OCI-LY7 (cell line): ENCODE data around the gene PLD4. TPM values are rescaled to one million over a fixed set of nuclear protein-coding genes. Genes with fewer than 3 reads are reported as not detected.

Experiments
- BruUV-seq: library from RNA; stranded (reverse); fragments of 400-500 nt; replicated peaks from 2 replicates; lab custom pipeline; 2021; lab: Mats Ljungman, UMichigan
- CTCF ChIA-PET: fragments of 300-600 bp; sonication (Branson Sonifier 250); formaldehyde crosslinking; loops from one replicate; lab custom pipeline; 2022; ENCODE audit warnings: antibody characterized with exemption; ENCODE audit not compliant: unreplicated experiment; lab: Charles Lee
- POLR2A ChIA-PET: fragments of 300-600 bp; sonication (Branson Sonifier 250); formaldehyde crosslinking; loops from one replicate; lab custom pipeline; 2022; ENCODE audit warnings: antibody characterized with exemption; lab: Charles Lee
- DNase-seq: peaks from one replicate; pipeline ENCODE4 v3.0.0-alpha.2; 2015; ENCODE audit warnings: low spot score
- H2AFZ ChIP-seq: fragments of 200-600 bp; sonication (generic), shearing (Covaris generic); 2 replicates; pipeline ENCODE4 v1.6.1; 2014; ENCODE audit warnings: mild to moderate bottlenecking, antibody characterized with exemption, low read length, moderate library complexity
- H3K27ac ChIP-seq: fragments of 200-600 bp; sonication (generic); 2 replicates; pipeline ENCODE4 v1.5.1; 2014; ENCODE audit warnings: mixed run types, low read depth, mild to moderate bottlenecking, moderate library complexity, low read length, inconsistent platforms; ENCODE audit not compliant: poor library complexity, severe bottlenecking
- H3K36me3 ChIP-seq: fragments of 200-600 bp; sonication (generic); 2 replicates; pipeline ENCODE4 v1.6.1; 2014; ENCODE audit warnings: mild to moderate bottlenecking, antibody characterized with exemption, low read length, moderate library complexity, mixed read lengths; ENCODE audit not compliant: insufficient read depth
- H3K4me1 ChIP-seq: fragments of 200-600 bp; sonication (generic); 2 replicates; pipeline ENCODE4 v1.5.1; 2014; ENCODE audit warnings: mild to moderate bottlenecking, low read length; ENCODE audit not compliant: insufficient read depth, poor library complexity, severe bottlenecking
- H3K4me2 ChIP-seq: fragments of 200-600 bp; sonication (generic); 2 replicates; pipeline ENCODE4 v1.6.1; 2014; ENCODE audit warnings: mild to moderate bottlenecking, low read length
- H3K4me3 ChIP-seq: fragments of 200-600 bp; sonication (generic); 2 replicates; pipeline ENCODE4 v1.5.1; 2014; ENCODE audit warnings: mild to moderate bottlenecking, low read depth, low read length; ENCODE audit not compliant: poor library complexity, severe bottlenecking
- H3K79me2 ChIP-seq: fragments of 200-600 bp; sonication (generic); 2 replicates; pipeline ENCODE4 v1.6.1; 2016; ENCODE audit warnings: low read depth, mild to moderate bottlenecking, low read length, moderate library complexity, mixed read lengths; ENCODE audit not compliant: insufficient read depth
- H3K9me2 ChIP-seq: fragments of 200-600 bp; sonication (generic); 2 replicates; pipeline ENCODE4 v1.6.1; 2016; ENCODE audit warnings: mild to moderate bottlenecking, low read length, mixed read lengths; ENCODE audit not compliant: insufficient read depth
- H3K9me3 ChIP-seq: fragments of 200-600 bp; sonication (generic); 2 replicates; pipeline ENCODE4 v1.6.1; 2014; ENCODE audit warnings: mild to moderate bottlenecking, mixed run types, low read length, mixed read lengths
- H4K20me1 ChIP-seq: fragments of 200-600 bp; sonication (generic); 2 replicates; pipeline ENCODE4 v1.6.1; 2014; ENCODE audit warnings: mild to moderate bottlenecking, antibody characterized with exemption, low read length, moderate library complexity, mixed read lengths; ENCODE audit not compliant: insufficient read depth
- CTCF ChIP-seq: fragments of 200-600 bp; sonication (generic); conservative IDR thresholded peaks from 2 replicates; pipeline ENCODE4 v1.5.1; 2014; ENCODE audit warnings: mild to moderate bottlenecking, antibody characterized with exemption, low read length, moderate library complexity, mixed read lengths
- EZH2phosphoT487 ChIP-seq: fragments of 200-600 bp; sonication (generic); IDR thresholded peaks from 2 replicates; pipeline ENCODE4 v1.6.1; 2018; ENCODE audit warnings: low read depth, borderline replicate concordance, mild to moderate bottlenecking, mixed run types, antibody characterized with exemption, low read length, moderate library complexity, mixed read lengths
- intact Hi-C: fragments of 100-400 bp; cut with micrococcal nuclease; formaldehyde crosslinking; loops from one replicate; pipeline ENCODE4 v1.10.0; 2022; ENCODE audit not compliant: unreplicated experiment
- total RNA-seq, 2 experiments: library from RNA; depleted of rRNA in 1 of 2; stranded (reverse); fragments of >200 nt in 1 of 2; shearing (Covaris generic) in 1 of 2; gene quantifications; 2 replicates each; pipeline ENCODE4 v1.2.3, GENCODE V29; 2014 to 2022

The PLD4 gene
- total RNA-seq, 2 experiments from 2014 or later, result 0.66 to 5.1 TPM

- Histone ChIP-seq H4K20me1 (no peaks in the 10 kb centered on the region), H3K36me3 (no peaks in the 10 kb centered on the region), H3K9me2 (no peaks in the 10 kb centered on the region), H3K4me1 (peaks cover 4% of the 10 kb centered on the region), H3K9me3 (no peaks in the 10 kb centered on the region), H3K27ac (no peak overlapping the region), H3K4me3 (no peak overlapping the region), H2AFZ (no peak overlapping the region), H3K4me2 (no peak overlapping the region), H3K79me2 (no peaks in the 10 kb centered on the region)
- CTCF ChIA-PET, result interaction anchor here (0.7 kb wide), 1 partner anchor 36 kb away, joined by 4 read pairs; no protein-coding TSS in a partner anchor
- BruUV-seq, result no TSS peak
- TF ChIP-seq CTCF (no peak), EZH2phosphoT487 (no peak)
- POLR2A ChIA-PET, result no interaction called here
- intact Hi-C loops, result no loop called here
- no peak for DNase-seq
These were observed 44.0 kb upstream of the PLD4 start for GRCh38 chr14:104880584-104881210.

DNA sequence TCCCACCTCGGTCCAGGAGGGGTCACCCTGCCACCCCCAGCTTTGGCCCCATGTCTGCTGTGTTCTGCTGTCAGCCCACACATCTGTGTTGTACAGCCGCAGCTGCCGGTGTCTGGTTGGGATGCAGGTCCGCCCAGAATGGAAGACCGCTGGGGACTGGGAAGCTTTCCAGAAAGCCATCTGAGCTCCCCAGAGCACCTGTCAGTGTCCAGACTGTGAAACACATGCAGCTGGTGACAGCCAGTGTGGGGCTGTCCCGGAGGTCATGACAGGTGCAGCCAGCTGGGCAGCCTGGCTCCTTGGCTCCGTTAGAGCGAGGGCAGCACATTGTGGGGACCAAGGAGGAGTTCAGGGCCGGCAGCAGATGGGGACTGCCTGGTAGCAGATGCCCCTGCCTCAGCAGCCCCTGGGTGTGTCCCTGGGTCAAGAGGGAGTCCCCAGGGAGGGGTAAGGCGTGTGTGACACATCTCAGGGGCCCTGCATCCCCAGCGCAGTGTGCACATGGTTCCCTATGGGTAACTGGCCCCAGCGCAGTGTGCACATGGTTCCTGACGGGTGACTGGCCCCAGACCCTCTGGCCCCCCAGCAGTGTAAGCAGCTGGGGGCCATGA is 43.2 kb upstream of the PLD4 start:
- CTCF ChIA-PET, result no interaction called here
- Histone ChIP-seq H3K4me2 (no peak overlapping the region), H3K27ac (no peak overlapping the region), H3K36me3 (no peaks in the 10 kb centered on the region), H2AFZ (no peak overlapping the region), H3K9me2 (no peaks in the 10 kb centered on the region), H3K4me1 (peaks cover 3% of the 10 kb centered on the region), H4K20me1 (no peaks in the 10 kb centered on the region), H3K9me3 (no peaks in the 10 kb centered on the region), H3K79me2 (no peaks in the 10 kb centered on the region), H3K4me3 (no peak overlapping the region)
- DNase-seq, result no peak
- POLR2A ChIA-PET, result no interaction called here
- TF ChIP-seq CTCF, result no peak
- no peak for TF ChIP-seq EZH2phosphoT487
- no TSS peak for BruUV-seq
- intact Hi-C loops, result no loop called here
